Pancreas (tissue), 10 donors: ENCODE results near the gene IRAK2. TPM values are rescaled to one million over a fixed set of nuclear protein-coding genes. Genes with fewer than 3 reads are reported as not detected.
A peak's percentile ranks its signal among the peaks of the same experiment; 100 is the strongest.
"Not testable (repeated sequence)": the region's sequence is repeated elsewhere in the genome, so short reads cannot be mapped to it uniquely, and the experiment has no call there.

Experiments used
- ATAC-seq, 4 donors: fragments of 200-7000 bp; cut with Tn5 transposase; one replicate each; pipeline versions ENCODE4 v1.8.0 to v1.9.1; 2020; ENCODE audit warnings: mild to moderate bottlenecking in 4 of 4, moderate library complexity in 4 of 4
- DNase-seq, 6 donors: peaks; one replicate each; pipeline ENCODE4 v3.0.0-alpha.2; 2020
- FAIRE-seq: peaks from 2 replicates; lab custom pipeline; 2012; peaks lifted over from hg19 to GRCh38; lab: Jason Lieb, UNC
- H3K27ac ChIP-seq, 4 donors: fragments of 200-600 bp; sonication (generic); 1 replicate in 3 of 4; 2 replicates in 1 of 4; pipeline versions ENCODE4 v1.5.0 to v1.8.0; 2020
- H3K27me3 ChIP-seq, 4 donors: fragments of 200-600 bp; one replicate each; pipeline ENCODE4 v1.8.0; 2021
- H3K36me3 ChIP-seq, 3 donors: fragments of 200-600 bp; sonication (generic) in 1 of 3; one replicate each; pipeline versions ENCODE4 v1.5.0 to v1.8.0; 2020 to 2021
- H3K4me1 ChIP-seq, 3 donors: fragments of 200-600 bp; one replicate each; pipeline ENCODE4 v1.8.0; 2021
- H3K4me3 ChIP-seq, 4 donors: fragments of 200-600 bp; sonication (generic) in 2 of 4; one replicate each; pipeline versions ENCODE4 v1.5.0 to v1.8.0; 2020 to 2021
- H3K9me3 ChIP-seq, 4 donors: fragments of 200-600 bp; one replicate each; pipeline ENCODE4 v1.8.0; 2021
- WGBS, 2 donors: extraction: QIAGEN DNeasy Blood & Tissue Kit; methylation state at CpG; one replicate each; pipeline ENCODE4 v1.1.7; 2013; 5-methylcytosine and 5-hydroxymethylcytosine counted together
- intact Hi-C, 3 donors: fragments of 100-400 bp; cut with DNase I; formaldehyde crosslinking; loops; one replicate each; pipeline versions ENCODE4 v1.11.1 to v1.14.2; 2022
- polyA plus RNA-seq, 2 donors: library from polyadenylated mRNA; stranded (reverse); fragments of 200-250 nt; gene quantifications; one replicate each; pipeline ENCODE4 v1.2.3, GENCODE V29; 2013
- total RNA-seq, 6 donors: library from RNA; stranded (reverse); fragmentation: NEBNext Ultra II Directional in 4 of 6; extraction: Animal tissue kit (Norgen Biotek cat#: 25700) in 4 of 6; gene quantifications; one replicate each; pipeline versions ENCODE4 v1.2.1 to v1.2.4, GENCODE V29; 2021 to 2023
- TF ChIP-seq, protein P1 (sequence below), 4 donors: fragments of 200-600 bp; sonication (generic) in 3 of 4; IDR thresholded peaks; one replicate each; pipeline versions ENCODE4 v1.5.0 to v1.8.0; 2021; ENCODE audit warnings: antibody characterized with exemption in 4 of 4
- donor health status: healthy with polysubstance abuse.
- donor health status: DM: no; HTN: no; CAD: no; lungs with moderate emphysema.
- donor health status: DM: no; HTN: no; CAD: no.
- donor health status: control.
- donor health status: control.
- donor health status: Bipolar disorder and iron deficiency.
- donor health status: DM: yes; HTN: yes; CAD: no.
- donor health status: DM: no; HTN: no; CAD: no.
- donor health status: DM: no; HTN: no; CAD: no.
- donor health status: DM: yes; HTN: yes; CAD: no.

IRAK2 gene
- total and polyA plus RNA-seq, 8 donors = 0.74 to 5.4 (median 1.2) TPM

DNA sequence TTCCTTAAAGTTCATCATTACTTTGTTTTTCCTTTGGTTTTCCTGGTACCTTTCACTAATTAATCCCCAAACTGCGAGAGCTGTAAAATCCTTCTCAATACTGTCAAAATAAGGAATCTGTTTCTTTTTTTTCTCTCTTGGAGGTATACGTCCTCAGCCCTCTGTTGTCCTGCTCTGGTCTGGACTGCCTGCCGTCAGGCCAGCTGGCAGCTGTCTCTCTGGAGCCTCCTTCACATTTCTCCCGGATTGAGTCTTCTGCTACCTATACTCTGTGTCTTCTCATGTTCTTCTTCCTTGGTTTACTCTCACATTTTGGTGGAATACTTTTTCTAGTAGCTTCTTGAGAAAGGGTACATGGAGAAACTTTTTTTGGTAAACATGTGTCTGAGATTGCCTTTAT lies 97.3 kb downstream of the IRAK2 start:
- H3K4me3 ChIP-seq = no peak overlapping the region
- TF ChIP-seq, protein P1, sequence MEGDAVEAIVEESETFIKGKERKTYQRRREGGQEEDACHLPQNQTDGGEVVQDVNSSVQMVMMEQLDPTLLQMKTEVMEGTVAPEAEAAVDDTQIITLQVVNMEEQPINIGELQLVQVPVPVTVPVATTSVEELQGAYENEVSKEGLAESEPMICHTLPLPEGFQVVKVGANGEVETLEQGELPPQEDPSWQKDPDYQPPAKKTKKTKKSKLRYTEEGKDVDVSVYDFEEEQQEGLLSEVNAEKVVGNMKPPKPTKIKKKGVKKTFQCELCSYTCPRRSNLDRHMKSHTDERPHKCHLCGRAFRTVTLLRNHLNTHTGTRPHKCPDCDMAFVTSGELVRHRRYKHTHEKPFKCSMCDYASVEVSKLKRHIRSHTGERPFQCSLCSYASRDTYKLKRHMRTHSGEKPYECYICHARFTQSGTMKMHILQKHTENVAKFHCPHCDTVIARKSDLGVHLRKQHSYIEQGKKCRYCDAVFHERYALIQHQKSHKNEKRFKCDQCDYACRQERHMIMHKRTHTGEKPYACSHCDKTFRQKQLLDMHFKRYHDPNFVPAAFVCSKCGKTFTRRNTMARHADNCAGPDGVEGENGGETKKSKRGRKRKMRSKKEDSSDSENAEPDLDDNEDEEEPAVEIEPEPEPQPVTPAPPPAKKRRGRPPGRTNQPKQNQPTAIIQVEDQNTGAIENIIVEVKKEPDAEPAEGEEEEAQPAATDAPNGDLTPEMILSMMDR (IDR thresholded peaks at IDR 0.05) = no peak
- H3K9me3 ChIP-seq = no peaks in the 10 kb centered on the region
- H3K27me3 ChIP-seq = no peaks in the 10 kb centered on the region
- no peak for ATAC-seq
- FAIRE-seq = no peak
- DNase-seq = no peak
- peaks cover 0 to 14% (median 0%) of the 10 kb centered on the region in 3 donors for H3K36me3 ChIP-seq
- intact Hi-C loops = no loop called here
- whole genome bisulfite sequencing, 2 donors = 72 to 76% methylated on average over 4 of the region's 4 CpGs
- no peak overlapping the region for H3K27ac ChIP-seq
- H3K4me1 ChIP-seq = peaks cover 0 to 3% (median 0%) of the 10 kb centered on the region in 3 donors

DNA sequence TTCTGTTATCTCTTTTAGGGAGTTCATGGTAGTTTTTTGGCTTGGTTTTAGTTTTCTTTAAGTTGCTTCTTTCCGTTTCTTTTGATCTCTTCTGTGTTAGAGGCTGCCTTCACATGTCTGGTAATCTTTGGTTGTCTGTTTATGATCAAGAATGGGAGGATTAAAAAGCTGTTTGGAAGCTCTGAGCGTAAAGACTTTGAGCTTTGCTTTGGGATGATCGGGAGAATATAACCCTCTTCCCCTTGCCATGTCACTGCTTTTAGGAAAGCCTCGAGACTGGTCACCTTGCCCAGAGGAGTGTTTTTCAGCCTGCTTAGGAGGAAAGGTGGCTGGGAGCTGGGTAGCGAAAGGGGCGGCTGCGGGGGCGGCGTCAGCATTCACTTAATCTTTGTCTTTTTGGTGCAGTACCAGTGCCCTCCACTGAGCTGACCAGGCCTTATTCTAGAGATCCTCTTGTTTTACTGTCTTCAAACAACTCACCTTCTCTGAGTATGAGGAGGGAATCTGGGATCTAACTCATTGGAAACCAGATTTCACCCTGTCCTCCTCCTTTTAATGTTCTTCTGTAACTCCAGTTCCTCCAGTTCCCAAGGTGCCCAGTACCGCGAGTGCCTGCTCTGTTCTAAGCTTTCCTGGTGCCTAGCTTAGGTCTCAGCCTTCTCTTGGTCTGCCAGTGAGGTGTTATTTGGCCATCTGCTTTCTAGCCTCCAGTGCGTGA lies 99.1 kb downstream of the IRAK2 start:
- Histone ChIP-seq H3K4me3 (no peak overlapping the region), H3K36me3 (peaks cover 0 to 14% (median 0%) of the 10 kb centered on the region in 3 donors), H3K27ac (no peak overlapping the region), H3K27me3 (no peaks in the 10 kb centered on the region), H3K9me3 (no peaks in the 10 kb centered on the region), H3K4me1 (peaks cover 0 to 6% (median 0%) of the 10 kb centered on the region in 3 donors)
- ATAC-seq (peak; percentile 60 to 86 (median 82)), DNase-seq (no peak), FAIRE-seq (no peak)
- intact Hi-C loops = no loop called here
- TF ChIP-seq, protein P1 (IDR thresholded peaks at IDR 0.05) = peak in 3 of 4 donors; percentile 15 to 39 (median 33)
- 69 to 71% methylated on average over 12 of the region's 12 CpGs for WGBS, 2 donors

DNA sequence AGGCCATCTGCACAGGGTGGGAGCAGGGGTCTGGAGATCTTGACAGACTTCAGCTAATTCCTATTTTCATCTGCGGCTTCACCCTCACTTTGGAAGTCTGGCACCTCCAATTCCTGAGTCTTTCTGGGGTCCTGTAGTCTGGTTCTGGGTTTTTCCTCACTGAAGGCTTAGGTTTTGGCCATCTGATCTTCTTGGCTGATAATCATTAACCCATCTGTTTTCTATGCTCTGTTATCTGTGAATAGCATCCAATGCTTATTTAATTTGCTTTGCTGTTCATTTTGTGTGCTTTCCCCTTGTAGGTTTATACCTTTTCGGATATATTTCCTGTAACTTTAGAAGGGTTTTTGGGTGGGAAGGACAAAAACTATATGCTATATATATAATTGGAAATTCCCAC lies 101.1 kb downstream of the IRAK2 start:
- ATAC-seq = no peak
- peaks cover 0 to 6% (median 0%) of the 10 kb centered on the region in 3 donors for H3K4me1 ChIP-seq

DNA sequence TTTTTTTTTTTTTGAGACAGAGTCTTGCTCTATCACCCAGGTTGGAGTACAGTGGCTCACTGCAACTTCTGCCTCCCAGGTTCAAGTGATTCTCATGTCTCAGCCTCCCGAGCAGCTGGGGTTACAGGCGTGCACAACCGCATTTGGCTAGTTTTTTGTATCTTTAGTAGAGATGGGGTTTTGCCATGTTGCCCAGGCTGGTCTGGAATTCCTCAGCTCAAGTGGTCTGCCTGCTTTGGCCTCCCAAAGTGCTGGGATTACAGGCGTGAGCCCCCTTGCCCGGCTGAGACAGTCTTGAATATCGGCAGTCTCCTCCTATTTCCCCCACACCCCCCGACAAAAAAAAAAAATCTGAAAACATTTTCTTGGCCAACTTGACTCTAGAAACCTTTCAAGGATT lies 102.2 kb downstream of the IRAK2 start:
- H3K36me3 ChIP-seq = peaks cover 0 to 19% (median 0%) of the 10 kb centered on the region in 3 donors
- 82 to 92% methylated on average over 7 of the region's 7 CpGs for WGBS, 2 donors

More for the DNA sequence above, 101.1 kb downstream of the IRAK2 start:
- H3K36me3 ChIP-seq = peaks cover 0 to 14% (median 0%) of the 10 kb centered on the region in 3 donors
- 90 to 97% methylated on average over 2 of the region's 2 CpGs for WGBS, 2 donors
- H3K9me3 ChIP-seq = no peaks in the 10 kb centered on the region
- TF ChIP-seq, protein P1 (IDR thresholded peaks at IDR 0.05) = no peak
- no peak overlapping the region for H3K27ac ChIP-seq
- DNase-seq (no peak), FAIRE-seq (no peak)
- no peak overlapping the region for H3K4me3 ChIP-seq
- intact Hi-C loops = no loop called here
- H3K27me3 ChIP-seq = no peaks in the 10 kb centered on the region

DNA sequence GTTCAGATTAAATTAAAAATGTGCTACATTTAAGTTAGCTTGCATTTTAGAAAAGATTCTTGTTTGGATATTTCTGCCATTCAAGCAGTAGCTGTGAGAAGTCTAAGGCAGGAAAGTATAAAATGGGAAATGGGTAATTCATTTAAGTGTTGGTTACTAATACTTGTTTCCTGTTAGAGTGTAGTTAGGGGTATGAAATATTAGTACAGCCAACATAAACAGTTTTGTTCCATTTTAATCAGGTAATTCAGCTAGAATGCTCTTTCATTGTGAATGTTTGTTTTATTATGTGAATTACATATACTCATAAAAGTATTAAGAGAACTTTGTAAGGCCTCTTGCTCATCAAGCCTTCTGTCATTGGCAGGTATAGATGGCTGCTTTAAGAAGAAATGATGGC lies 103.4 kb downstream of the IRAK2 start:
- ATAC-seq = no peak
- no peaks in the 10 kb centered on the region for H3K27me3 ChIP-seq
- no peak overlapping the region for H3K27ac ChIP-seq
- no peak for FAIRE-seq
- TF ChIP-seq, protein P1 (IDR thresholded peaks at IDR 0.05) = no peak
- no peak overlapping the region for H3K4me3 ChIP-seq
- H3K4me1 ChIP-seq = peaks cover 0 to 10% (median 4%) of the 10 kb centered on the region in 3 donors
- peaks cover 0 to 19% (median 0%) of the 10 kb centered on the region in 3 donors for H3K36me3 ChIP-seq
- intact Hi-C loops = no loop called here
- no peaks in the 10 kb centered on the region for H3K9me3 ChIP-seq
- DNase-seq = no peak

More for the DNA sequence above, 102.2 kb downstream of the IRAK2 start:
- H3K4me3 ChIP-seq, H3K27me3 ChIP-seq, FAIRE-seq, DNase-seq, H3K4me1 ChIP-seq, H3K27ac ChIP-seq, ATAC-seq, H3K9me3 ChIP-seq, intact Hi-C loops: not testable (repeated sequence)
